B cell (primary cell): ENCODE results near the gene ZNF462. TPM values are rescaled to one million over a fixed set of nuclear protein-coding genes. Genes with fewer than 3 reads are reported as not detected.

ENCODE experiments used
- ATAC-seq: fragments of 200-7000 bp; cut with Tn5 transposase; one replicate; pipeline ENCODE4 v1.10.0; 2021; ENCODE audit warnings: low read depth, mild to moderate bottlenecking, moderate number of reproducible peaks, moderate library complexity
- CTCF ChIA-PET: fragments of 350-600 bp; sonication (Branson Sonifier 250); formaldehyde crosslinking; loops from one replicate; lab custom pipeline; 2021; ENCODE audit warnings: antibody characterized with exemption, inconsistent platforms; lab: Charles Lee
- POLR2A ChIA-PET: fragments of 350-600 bp; sonication (Branson Sonifier 250); formaldehyde crosslinking; loops from one replicate; lab custom pipeline; 2021; ENCODE audit warnings: antibody characterized with exemption; lab: Charles Lee
- DNase-seq: peaks from one replicate; pipeline ENCODE4 v3.0.0; 2013
- H2AFZ ChIP-seq: 2 replicates; pipeline ENCODE4 v1.6.1; 2012; ENCODE audit warnings: mild to moderate bottlenecking, low read depth, low read length; ENCODE audit not compliant: insufficient read depth, poor library complexity, severe bottlenecking
- H3K27ac ChIP-seq, 2 donors: 1 replicate in 1 of 2; 2 replicates in 1 of 2; pipeline ENCODE4 v1.5.1; 2012 to 2013; ENCODE audit warnings: low read length in 2 of 2, mild to moderate bottlenecking in 2 of 2, moderate library complexity in 1 of 2
- H3K27me3 ChIP-seq, 4 experiments: fragments of 200-600 bp in 1 of 4; sonication (generic) in 1 of 4; replicated peaks in 1 of 4; 1 replicate in 2 of 4; 2 replicates in 2 of 4; pipeline versions ENCODE4 v1.6.1 to v1.7.0; 2013 to 2016; ENCODE audit warnings: low read length in 3 of 4, mild to moderate bottlenecking in 2 of 4, mixed read lengths in 1 of 4, moderate library complexity in 1 of 4; ENCODE audit not compliant: insufficient read depth in 4 of 4, control insufficient read depth in 3 of 4; ENCODE audit errors: control extremely low read depth in 1 of 4
- H3K36me3 ChIP-seq, 2 experiments: replicated peaks in 1 of 2; 1 replicate in 1 of 2; 2 replicates in 1 of 2; pipeline versions ENCODE4 v1.6.1 to v1.7.1; 2013; ENCODE audit warnings: low read length in 1 of 2; ENCODE audit not compliant: insufficient read depth in 2 of 2, control insufficient read depth in 1 of 2; ENCODE audit errors: control extremely low read depth in 1 of 2, extremely low read depth in 1 of 2
- H3K4me1 ChIP-seq, 2 donors: fragments of 200-600 bp in 1 of 2; sonication (generic) in 1 of 2; 1 replicate in 1 of 2; 2 replicates in 1 of 2; pipeline versions ENCODE4 v1.5.1 to v1.6.1; 2013 to 2017; ENCODE audit warnings: low read length in 2 of 2; ENCODE audit not compliant: control insufficient read depth in 2 of 2, insufficient read depth in 2 of 2
- H3K4me2 ChIP-seq: replicated peaks from 2 replicates; pipeline ENCODE3; 2012; ENCODE audit warnings: mild to moderate bottlenecking, low read depth, low read length; ENCODE audit not compliant: poor library complexity, severe bottlenecking
- H3K4me3 ChIP-seq, 5 experiments: fragments of 200-600 bp in 1 of 5; sonication (generic) in 1 of 5; 1 replicate in 3 of 5; 2 replicates in 2 of 5; pipeline versions ENCODE4 v1.5.1 to v1.7.0; 2011 to 2016; ENCODE audit warnings: low read length in 4 of 5, mild to moderate bottlenecking in 4 of 5, low read depth in 2 of 5, control low read depth in 1 of 5, moderate library complexity in 1 of 5; ENCODE audit not compliant: insufficient read depth in 1 of 5; ENCODE audit errors: control extremely low read depth in 1 of 5, extremely low read depth in 1 of 5
- H3K79me2 ChIP-seq: fragments of 200-600 bp; sonication (generic); one replicate; pipeline ENCODE4 v1.6.0; 2016; ENCODE audit warnings: low read length; ENCODE audit not compliant: control insufficient read depth, insufficient read depth
- H3K9ac ChIP-seq: fragments of 200-600 bp; sonication (generic); 2 replicates; pipeline ENCODE4 v1.6.1; 2017; ENCODE audit warnings: mild to moderate bottlenecking, low read length, moderate library complexity
- H3K9me3 ChIP-seq, 3 donors: one replicate each; pipeline versions ENCODE4 v1.6.1 to v1.7.1; 2013; ENCODE audit warnings: low read length in 2 of 3; ENCODE audit not compliant: control insufficient read depth in 2 of 3, insufficient read depth in 1 of 3; ENCODE audit errors: control extremely low read depth in 1 of 3
- H4K20me1 ChIP-seq: 2 replicates; pipeline ENCODE4 v1.6.0; 2012; ENCODE audit warnings: mild to moderate bottlenecking, low read length; ENCODE audit not compliant: insufficient read depth, control insufficient read depth, poor library complexity, severe bottlenecking
- H3K27ac Mint-ChIP-seq: one replicate; pipeline ENCODE4 v1.8.0; 2021; ENCODE audit warnings: mixed read lengths
- H3K27me3 Mint-ChIP-seq: one replicate; pipeline ENCODE4 v1.8.0; 2021; ENCODE audit warnings: mixed read lengths
- H3K4me1 Mint-ChIP-seq: one replicate; pipeline ENCODE4 v1.8.0; 2021; ENCODE audit warnings: mixed read lengths
- H3K4me3 Mint-ChIP-seq: one replicate; pipeline ENCODE4 v1.8.0; 2021; ENCODE audit warnings: mixed read lengths
- H3K9me3 Mint-ChIP-seq: one replicate; pipeline ENCODE4 v1.8.0; 2022; ENCODE audit warnings: mixed read lengths; ENCODE audit not compliant: insufficient read depth
- CTCF ChIP-seq: fragments of 200-600 bp; IDR thresholded peaks from one replicate; pipeline ENCODE4 v1.8.0; 2022; ENCODE audit warnings: antibody characterized with exemption, mild to moderate bottlenecking
- EZH2 ChIP-seq: IDR thresholded peaks from 2 replicates; pipeline ENCODE4 v1.6.1; 2012; ENCODE audit warnings: borderline replicate concordance, low read depth, mild to moderate bottlenecking, moderate library complexity, low read length; ENCODE audit not compliant: insufficient read depth, poor library complexity, severe bottlenecking
- WGBS: methylation state at CpG from one replicate; pipeline ENCODE4 v1.1.5; 2013; ENCODE audit warnings: missing lambda C conversion rate; ENCODE audit not compliant: insufficient coverage; 5-methylcytosine and 5-hydroxymethylcytosine counted together
- intact Hi-C: fragments of 100-400 bp; cut with micrococcal nuclease; formaldehyde crosslinking; loops from one replicate; pipeline ENCODE4 v1.10.0; 2022
- polyA plus RNA-seq: library from polyadenylated mRNA; depleted of rRNA; stranded (reverse); fragments of >200 nt; gene quantifications from 2 replicates; pipeline ENCODE4 v1.2.3, GENCODE V29; 2012
- total RNA-seq, 2 donors: library from RNA; stranded (reverse); fragments of 120-200 nt in 1 of 2; gene quantifications; 1 replicate in 1 of 2; 2 replicates in 1 of 2; pipeline versions ENCODE4 v1.2.3 to v1.2.4, GENCODE V29; 2013 to 2022

The ZNF462 gene
- total and polyA plus RNA-seq, 2 donors (not counting 1 experiment from before 2014, with no cell fraction given): not detected

- Histone ChIP-seq H3K4me3 (no peak overlapping the region), H4K20me1 (no peaks in the 10 kb centered on the region), H2AFZ (no peak overlapping the region), H3K4me1 (no peaks in the 10 kb centered on the region), H3K9ac (no peak overlapping the region), H3K79me2 (no peaks in the 10 kb centered on the region), H3K9me3 (no peaks in the 10 kb centered on the region), H3K36me3 (no peaks in the 10 kb centered on the region), H3K4me2 (no peak overlapping the region), H3K27me3 (no peaks in the 10 kb centered on the region), H3K27ac (no peak overlapping the region)
- ATAC-seq (no peak), DNase-seq (no peak)
- ChIA-PET POLR2A (no interaction called here), CTCF (no interaction called here)
- H3K27me3 Mint-ChIP-seq: no peaks in the 10 kb centered on the region
- no peak for TF ChIP-seq CTCF
- no peak for TF ChIP-seq EZH2
- H3K27ac Mint-ChIP-seq: no peak overlapping the region
- H3K9me3 Mint-ChIP-seq: no peaks in the 10 kb centered on the region
- no peak overlapping the region for H3K4me3 Mint-ChIP-seq
- H3K4me1 Mint-ChIP-seq: no peaks in the 10 kb centered on the region
- intact Hi-C loops: no loop called here
- 81% methylated on average over 3 of the region's 3 CpGs for WGBS
These were observed 58.5 kb downstream of the ZNF462 start for GRCh38 chr9:106921341-106921899.

- H3K27me3 ChIP-seq: no peaks in the 10 kb centered on the region
- no peak overlapping the region for H3K9ac ChIP-seq
- H3K4me1 ChIP-seq: no peaks in the 10 kb centered on the region
- H3K27ac Mint-ChIP-seq: no peak overlapping the region
- no peaks in the 10 kb centered on the region for H3K9me3 ChIP-seq
- no peaks in the 10 kb centered on the region for H3K36me3 ChIP-seq
- no peak overlapping the region for H3K4me3 ChIP-seq
- H3K4me2 ChIP-seq: no peak overlapping the region
- DNase-seq (no peak), ATAC-seq (no peak)
- intact Hi-C loops: no loop called here
- TF ChIP-seq EZH2 (no peak), CTCF (no peak)
- no CpG with 5 or more reads among the region's 1 CpG for WGBS
- H4K20me1 ChIP-seq: no peaks in the 10 kb centered on the region
- no peak overlapping the region for H3K4me3 Mint-ChIP-seq
- H2AFZ ChIP-seq: no peak overlapping the region
- H3K4me1 Mint-ChIP-seq: no peaks in the 10 kb centered on the region
- ChIA-PET POLR2A (no interaction called here), CTCF (no interaction called here)
- H3K9me3 Mint-ChIP-seq: no peaks in the 10 kb centered on the region
- no peaks in the 10 kb centered on the region for H3K27me3 Mint-ChIP-seq
- no peaks in the 10 kb centered on the region for H3K79me2 ChIP-seq
- H3K27ac ChIP-seq: no peak overlapping the region
These were observed 59.1 kb downstream of the ZNF462 start for GRCh38 chr9:106922026-106922425.
